ENCODE results near the gene ABCF1. TPM values are rescaled to one million over a fixed set of nuclear protein-coding genes. Genes with fewer than 3 reads are reported as not detected.
A peak's percentile ranks its signal among the peaks of the same experiment; 100 is the strongest.

The ABCF1 gene
- total and polyA plus RNA-seq, 9 of the 15 experiments (the other 6 are each of a cell fraction or from before 2014, with no cell fraction given): 41.6 to 193 (median 102) TPM

DNA sequence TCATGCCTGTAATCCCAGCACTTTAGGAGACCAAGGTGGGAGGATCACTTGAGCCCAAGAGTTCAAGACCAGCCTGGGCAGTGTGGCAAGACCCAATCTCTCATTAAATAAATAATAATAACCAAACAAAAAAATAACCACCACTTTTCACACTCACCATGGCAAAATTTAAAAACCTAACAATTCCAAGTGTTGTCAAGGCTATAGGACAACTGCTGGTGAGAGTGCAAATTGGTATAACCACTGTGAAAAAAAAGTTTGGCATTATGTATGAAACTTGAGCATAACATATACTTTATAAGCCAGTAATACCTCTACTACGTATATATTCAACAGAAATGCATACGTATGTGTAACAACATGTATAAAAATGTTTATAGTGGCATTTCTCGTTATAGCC lies 10.3 kb upstream of the ABCF1 start:
- DNase-seq (ENCODE audit: extremely low read depth in 1 of 4, low spot score in 3 of 4): no peak
- Histone ChIP-seq H3K4me2 (ENCODE audit: insufficient read depth, low read length) (no peak overlapping the region), H3K9me1 (ENCODE audit: control insufficient read depth, insufficient read depth, low read length) (no peaks in the 10 kb centered on the region), H2AFZ (ENCODE audit: low read depth, low read length) (no peak overlapping the region), H4K20me1 (replicated peaks; ENCODE audit: control insufficient read depth, insufficient read depth, low read length) (no peaks in the 10 kb centered on the region), H3K9me3 (replicated peaks; ENCODE audit: control insufficient read depth, insufficient read depth, low read depth, low read length) (no peaks in the 10 kb centered on the region), H3K27me3 (ENCODE audit: control insufficient read depth in 2 of 2, insufficient read depth in 2 of 2, low read length in 2 of 2) (no peaks in the 10 kb centered on the region), H3K4me1 (replicated peaks in 1 of 2; ENCODE audit: control insufficient read depth in 2 of 2, insufficient read depth in 2 of 2, low read length in 2 of 2) (peaks cover 12 to 15% of the 10 kb centered on the region in 2 experiments; a peak in 4 of 5 replicates), H3K79me2 (ENCODE audit: control insufficient read depth, insufficient read depth, low read length) (peaks cover 38% of the 10 kb centered on the region), H3K27ac (ENCODE audit: extremely low read depth, low read depth, low read length) (no peak overlapping the region), H3K36me3 (ENCODE audit: control insufficient read depth, insufficient read depth, low read length) (peaks cover 59% of the 10 kb centered on the region), H3K9ac (ENCODE audit: insufficient read depth in 1 of 2, low read depth in 2 of 2, low read length in 2 of 2) (no peak overlapping the region), H3K4me3 (no peak overlapping the region)
- WGBS (ENCODE audit: insufficient coverage, low coverage, missing lambda C conversion rate): 93% methylated on average over 3 of the region's 3 CpGs
- FAIRE-seq: no peak
- ChIA-PET CTCF (ENCODE audit: low intra/inter-chr PET ratio) (interaction anchor here (0.6 kb wide), 1 partner anchor 30 kb away, joined by 5 read pairs; no protein-coding TSS in a partner anchor), POLR2A (no interaction called here)
- in situ Hi-C loops (cut with MboI) (no loop called here), intact Hi-C loops (cut with micrococcal nuclease) (no loop called here)
- TF ChIP-seq ZKSCAN1 (IDR thresholded peaks at IDR 0.05; ENCODE audit: low read depth, low read length): no peak
- 0 out of 3 replicates have a peak, but pooled peaks of 1 of the 2 experiments have one; percentile 26 for TF ChIP-seq CBX3 (IDR thresholded peaks at IDR 0.05; ENCODE audit: borderline replicate concordance in 1 of 2, low read length in 2 of 2)
- 0 out of 2 replicates have a peak, but pooled peaks have one; percentile 26 for TF ChIP-seq ZNF407 (IDR thresholded peaks at IDR 0.05; ENCODE audit: low read depth)
- 0 out of 2 replicates have a peak, but pooled peaks have one; percentile 10 for TF ChIP-seq POLR2G (IDR thresholded peaks at IDR 0.05; ENCODE audit: low read depth, low read length)
- peak; percentile 52 for TF ChIP-seq ZFP36 (IDR thresholded peaks at IDR 0.05; ENCODE audit: low read depth, low read length, partially characterized antibody)
- TF ChIP-seq ILK (tag; IDR thresholded peaks at IDR 0.05; ENCODE audit: borderline replicate concordance, low read depth): no peak
- TF ChIP-seq RBM25 (IDR thresholded peaks at IDR 0.05; ENCODE audit: low read depth, low read length, severe bottlenecking): peak; percentile 93
- no peak for ATAC-seq
- no TSS peak for BruUV-seq (replicated peaks)

All from K562 (cell line).